K562 (cell line): ENCODE results near the gene C1RL. TPM values are rescaled to one million over a fixed set of nuclear protein-coding genes. Genes with fewer than 3 reads are reported as not detected.

ENCODE experiments used
- CREB1 ChIP-seq, 2 experiments: sonication (generic) in 1 of 2; formaldehyde crosslinking in 1 of 2; IDR thresholded peaks; 2 replicates each; pipeline versions ENCODE4 v1.6.1 to v1.8.0; 2012 to 2022; ENCODE audit warnings: inconsistent platforms in 1 of 2, mild to moderate bottlenecking in 1 of 2, missing genetic modification reagents in 1 of 2, moderate library complexity in 1 of 2
- GTF2F1 ChIP-seq: IDR thresholded peaks from 2 replicates; pipeline ENCODE4 v1.6.1; 2011; ENCODE audit warnings: low read depth, low read length, improper control_type of control experiment
- KLF16 ChIP-seq: IDR thresholded peaks from 2 replicates; pipeline ENCODE4 v1.6.1; 2016; ENCODE audit warnings: antibody characterized with exemption
- MEF2D ChIP-seq: conservative IDR thresholded peaks from 2 replicates; pipeline ENCODE4 v1.6.1; 2016; ENCODE audit warnings: low read depth, missing genetic modification characterization, missing compliant biosample characterization
- MYC ChIP-seq, 2 experiments: fragments of 250-450 bp in 1 of 2; sonication (Bioruptor Pico) in 1 of 2; IDR thresholded peaks; 2 replicates each; pipeline versions ENCODE4 v1.5.1 to v1.6.1; 2012 to 2021; ENCODE audit warnings: low read depth in 2 of 2, borderline replicate concordance in 1 of 2, improper control_type of control experiment in 1 of 2, low read length in 1 of 2, mild to moderate bottlenecking in 1 of 2, moderate library complexity in 1 of 2
- NFATC3 ChIP-seq: fragments of 450-650 bp; IDR thresholded peaks from 2 replicates; pipeline ENCODE4 v1.6.1; 2017; ENCODE audit warnings: mild to moderate bottlenecking
- SMARCA4 ChIP-seq: fragments of 450-650 bp; IDR thresholded peaks from 2 replicates; pipeline ENCODE4 v1.6.1; 2016
- SMC3 ChIP-seq: conservative IDR thresholded peaks from 2 replicates; pipeline ENCODE4 v1.6.1; 2011; ENCODE audit warnings: low read depth, low read length, improper control_type of control experiment; ENCODE audit not compliant: insufficient read depth
- TBP ChIP-seq: optimal IDR thresholded peaks from 2 replicates; pipeline ENCODE3; 2011; ENCODE audit warnings: low read depth, low read length, improper control_type of control experiment
- TCF3 ChIP-seq: sonication (generic); formaldehyde crosslinking; IDR thresholded peaks from 2 replicates; pipeline ENCODE4 v1.4.0; 2020; ENCODE audit warnings: mild to moderate bottlenecking, missing genetic modification reagents
- ZNF12 ChIP-seq: sonication (generic); formaldehyde crosslinking; IDR thresholded peaks from 2 replicates; pipeline ENCODE4 v1.4.0; 2020; ENCODE audit warnings: mild to moderate bottlenecking, missing genetic modification reagents
- ZNF124 ChIP-seq: sonication (generic); formaldehyde crosslinking; IDR thresholded peaks from 2 replicates; pipeline ENCODE4 v1.8.1; 2022; ENCODE audit warnings: missing genetic modification reagents
- ZNF165 ChIP-seq: fragments of 250-450 bp; sonication (Bioruptor Pico); IDR thresholded peaks from 2 replicates; pipeline ENCODE4 v1.4.0; 2020; ENCODE audit warnings: borderline replicate concordance
- ZNF253 ChIP-seq: fragments of 250-450 bp; sonication (Bioruptor Pico); conservative IDR thresholded peaks from 2 replicates; pipeline ENCODE4 v1.6.1; 2021; ENCODE audit warnings: mild to moderate bottlenecking
- ZNF263 ChIP-seq: sonication (generic); formaldehyde crosslinking; IDR thresholded peaks from 2 replicates; pipeline ENCODE4 v1.8.0; 2022; ENCODE audit warnings: mild to moderate bottlenecking, missing genetic modification reagents, borderline replicate concordance
- ZNF766 ChIP-seq: fragments of 200-800 bp; sonication (Bioruptor generic); conservative IDR thresholded peaks from 2 replicates; pipeline ENCODE4 v1.6.1; 2016; ENCODE audit warnings: missing genetic modification characterization, missing compliant biosample characterization
- polyA plus RNA-seq, 8 experiments: library from polyadenylated mRNA; depleted of rRNA in 4 of 8; stranded (reverse) in 5 of 8; unstranded in 3 of 8; fragments of >200 nt; fragmentation: Nextera tagmentation in 2 of 8; fragmentation: Illumina TruSeq in 1 of 8; extraction: Ambion mirVana in 2 of 8; extraction: Trizol in 1 of 8; gene quantifications; 2 replicates each; pipeline versions ENCODE4 v1.2.1 to v1.2.3, GENCODE V29; 2011 to 2014; ENCODE audit warnings: inconsistent platforms in 1 of 8, missing spikeins in 1 of 8
- total RNA-seq, 7 experiments: library from RNA; depleted of rRNA in 6 of 7; stranded (reverse); fragments of >200 nt in 6 of 7; fragmentation: Illumina TruSeq in 2 of 7; extraction: Trizol in 2 of 7; gene quantifications; 2 replicates each; pipeline versions ENCODE4 v1.2.1 to v1.2.3, GENCODE V29; 2011 to 2021; ENCODE audit warnings: low replicate concordance in 1 of 7
- TF ChIP-seq, protein P1 (sequence below): sonication (generic); formaldehyde crosslinking; IDR thresholded peaks from 2 replicates; pipeline ENCODE4 v1.8.1; 2023; ENCODE audit warnings: mild to moderate bottlenecking, missing genetic modification reagents
- TF ChIP-seq, protein P2 (sequence below): sonication (generic); formaldehyde crosslinking; IDR thresholded peaks from 2 replicates; pipeline ENCODE4 v1.8.0; 2022; ENCODE audit warnings: mild to moderate bottlenecking, missing genetic modification reagents
- TF ChIP-seq, protein P3 (sequence below): fragments of 450-650 bp; IDR thresholded peaks from 2 replicates; pipeline ENCODE4 v1.6.1; 2017; ENCODE audit warnings: antibody characterized with exemption

Gene C1RL
- total and polyA plus RNA-seq, 9 of the 15 experiments (the other 6 are each of a cell fraction or from before 2014, with no cell fraction given), result 1.4 to 10.7 (median 8.0) TPM

DNA sequence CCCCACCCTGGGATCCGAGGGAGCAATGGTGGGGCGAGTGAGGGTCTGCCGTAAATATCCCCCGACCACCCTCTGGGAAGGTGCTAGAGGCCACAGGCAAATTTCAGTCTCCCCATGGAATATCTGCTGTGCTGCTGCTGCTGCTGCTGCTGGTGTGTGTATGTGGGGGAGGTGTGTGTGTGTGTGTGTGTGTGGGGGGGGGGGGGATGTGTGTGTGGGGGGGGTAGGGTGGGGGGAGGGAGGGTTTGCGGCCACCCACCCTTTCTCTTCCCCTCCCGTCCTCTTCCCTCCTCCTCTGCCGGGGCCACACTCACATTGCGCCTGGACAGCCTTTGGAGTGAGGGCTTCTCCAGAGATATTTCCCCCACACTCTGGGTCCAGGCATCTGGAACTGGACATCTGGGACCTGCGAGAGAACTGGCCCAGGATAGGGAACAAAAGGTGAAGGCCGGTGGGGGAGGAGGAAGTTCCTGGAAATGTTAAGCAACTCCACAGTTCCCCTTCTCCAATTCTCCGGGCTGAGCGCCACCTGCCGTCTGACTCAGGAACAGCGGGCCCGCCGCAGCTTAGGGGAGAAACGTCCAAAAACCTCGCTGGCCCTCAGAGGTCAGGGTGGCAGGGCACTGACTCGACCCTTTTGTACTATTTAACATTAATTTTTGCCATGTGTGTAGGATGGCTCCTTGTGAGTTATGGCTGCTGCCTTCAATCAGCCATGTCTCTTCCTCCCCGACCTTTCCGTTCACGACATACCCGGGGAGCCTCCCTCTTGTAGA, at the start of gene C1RL (continued):
- TF ChIP-seq, protein P1, sequence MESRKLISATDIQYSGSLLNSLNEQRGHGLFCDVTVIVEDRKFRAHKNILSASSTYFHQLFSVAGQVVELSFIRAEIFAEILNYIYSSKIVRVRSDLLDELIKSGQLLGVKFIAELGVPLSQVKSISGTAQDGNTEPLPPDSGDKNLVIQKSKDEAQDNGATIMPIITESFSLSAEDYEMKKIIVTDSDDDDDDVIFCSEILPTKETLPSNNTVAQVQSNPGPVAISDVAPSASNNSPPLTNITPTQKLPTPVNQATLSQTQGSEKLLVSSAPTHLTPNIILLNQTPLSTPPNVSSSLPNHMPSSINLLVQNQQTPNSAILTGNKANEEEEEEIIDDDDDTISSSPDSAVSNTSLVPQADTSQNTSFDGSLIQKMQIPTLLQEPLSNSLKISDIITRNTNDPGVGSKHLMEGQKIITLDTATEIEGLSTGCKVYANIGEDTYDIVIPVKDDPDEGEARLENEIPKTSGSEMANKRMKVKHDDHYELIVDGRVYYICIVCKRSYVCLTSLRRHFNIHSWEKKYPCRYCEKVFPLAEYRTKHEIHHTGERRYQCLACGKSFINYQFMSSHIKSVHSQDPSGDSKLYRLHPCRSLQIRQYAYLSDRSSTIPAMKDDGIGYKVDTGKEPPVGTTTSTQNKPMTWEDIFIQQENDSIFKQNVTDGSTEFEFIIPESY (CRISPR knock-in tag), result no peak
- TF ChIP-seq KLF16, result peak; percentile 26; the same call in 1 of the 2 replicates
- no peak for TF ChIP-seq ZNF12 (CRISPR knock-in tag)
- no peak for TF ChIP-seq GTF2F1
- no peak for TF ChIP-seq CREB1 (IDR thresholded peaks at IDR 0.05)
- no peak for TF ChIP-seq CREB1 (CRISPR knock-in tag; IDR thresholded peaks at IDR 0.05)
- TF ChIP-seq MEF2D (tag), result no peak
- no peak for TF ChIP-seq ZNF165 (CRISPR knock-in tag)
- TF ChIP-seq ZNF766, result 0 out of 2 replicates have a peak, but pooled peaks have one; percentile 27
- peak; percentile 47; the same call in 1 of the 2 replicates for TF ChIP-seq MYC (IDR thresholded peaks at IDR 0.05; ENCODE audit: low read depth, low read length)
- TF ChIP-seq MYC (CRISPR knock-in tag; IDR thresholded peaks at IDR 0.05; ENCODE audit: borderline replicate concordance, low read depth), result no peak
- TF ChIP-seq, protein P2, sequence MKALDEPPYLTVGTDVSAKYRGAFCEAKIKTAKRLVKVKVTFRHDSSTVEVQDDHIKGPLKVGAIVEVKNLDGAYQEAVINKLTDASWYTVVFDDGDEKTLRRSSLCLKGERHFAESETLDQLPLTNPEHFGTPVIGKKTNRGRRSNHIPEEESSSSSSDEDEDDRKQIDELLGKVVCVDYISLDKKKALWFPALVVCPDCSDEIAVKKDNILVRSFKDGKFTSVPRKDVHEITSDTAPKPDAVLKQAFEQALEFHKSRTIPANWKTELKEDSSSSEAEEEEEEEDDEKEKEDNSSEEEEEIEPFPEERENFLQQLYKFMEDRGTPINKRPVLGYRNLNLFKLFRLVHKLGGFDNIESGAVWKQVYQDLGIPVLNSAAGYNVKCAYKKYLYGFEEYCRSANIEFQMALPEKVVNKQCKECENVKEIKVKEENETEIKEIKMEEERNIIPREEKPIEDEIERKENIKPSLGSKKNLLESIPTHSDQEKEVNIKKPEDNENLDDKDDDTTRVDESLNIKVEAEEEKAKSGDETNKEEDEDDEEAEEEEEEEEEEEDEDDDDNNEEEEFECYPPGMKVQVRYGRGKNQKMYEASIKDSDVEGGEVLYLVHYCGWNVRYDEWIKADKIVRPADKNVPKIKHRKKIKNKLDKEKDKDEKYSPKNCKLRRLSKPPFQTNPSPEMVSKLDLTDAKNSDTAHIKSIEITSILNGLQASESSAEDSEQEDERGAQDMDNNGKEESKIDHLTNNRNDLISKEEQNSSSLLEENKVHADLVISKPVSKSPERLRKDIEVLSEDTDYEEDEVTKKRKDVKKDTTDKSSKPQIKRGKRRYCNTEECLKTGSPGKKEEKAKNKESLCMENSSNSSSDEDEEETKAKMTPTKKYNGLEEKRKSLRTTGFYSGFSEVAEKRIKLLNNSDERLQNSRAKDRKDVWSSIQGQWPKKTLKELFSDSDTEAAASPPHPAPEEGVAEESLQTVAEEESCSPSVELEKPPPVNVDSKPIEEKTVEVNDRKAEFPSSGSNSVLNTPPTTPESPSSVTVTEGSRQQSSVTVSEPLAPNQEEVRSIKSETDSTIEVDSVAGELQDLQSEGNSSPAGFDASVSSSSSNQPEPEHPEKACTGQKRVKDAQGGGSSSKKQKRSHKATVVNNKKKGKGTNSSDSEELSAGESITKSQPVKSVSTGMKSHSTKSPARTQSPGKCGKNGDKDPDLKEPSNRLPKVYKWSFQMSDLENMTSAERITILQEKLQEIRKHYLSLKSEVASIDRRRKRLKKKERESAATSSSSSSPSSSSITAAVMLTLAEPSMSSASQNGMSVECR (CRISPR knock-in tag), result no peak
- no peak for TF ChIP-seq ZNF253 (CRISPR knock-in tag)
- TF ChIP-seq TBP, result no peak
- TF ChIP-seq, protein P3, sequence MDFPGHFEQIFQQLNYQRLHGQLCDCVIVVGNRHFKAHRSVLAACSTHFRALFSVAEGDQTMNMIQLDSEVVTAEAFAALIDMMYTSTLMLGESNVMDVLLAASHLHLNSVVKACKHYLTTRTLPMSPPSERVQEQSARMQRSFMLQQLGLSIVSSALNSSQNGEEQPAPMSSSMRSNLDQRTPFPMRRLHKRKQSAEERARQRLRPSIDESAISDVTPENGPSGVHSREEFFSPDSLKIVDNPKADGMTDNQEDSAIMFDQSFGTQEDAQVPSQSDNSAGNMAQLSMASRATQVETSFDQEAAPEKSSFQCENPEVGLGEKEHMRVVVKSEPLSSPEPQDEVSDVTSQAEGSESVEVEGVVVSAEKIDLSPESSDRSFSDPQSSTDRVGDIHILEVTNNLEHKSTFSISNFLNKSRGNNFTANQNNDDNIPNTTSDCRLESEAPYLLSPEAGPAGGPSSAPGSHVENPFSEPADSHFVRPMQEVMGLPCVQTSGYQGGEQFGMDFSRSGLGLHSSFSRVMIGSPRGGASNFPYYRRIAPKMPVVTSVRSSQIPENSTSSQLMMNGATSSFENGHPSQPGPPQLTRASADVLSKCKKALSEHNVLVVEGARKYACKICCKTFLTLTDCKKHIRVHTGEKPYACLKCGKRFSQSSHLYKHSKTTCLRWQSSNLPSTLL, result no peak
- TF ChIP-seq SMARCA4, result peak; percentile 34; the same call in 1 of the 2 replicates
- no peak for TF ChIP-seq NFATC3
- peak; percentile 51 for TF ChIP-seq ZNF263 (CRISPR knock-in tag)
- TF ChIP-seq SMC3, result peak; percentile 66
- TF ChIP-seq TCF3 (CRISPR knock-in tag), result no peak
- no peak for TF ChIP-seq ZNF124 (CRISPR knock-in tag)
